HCT116 (cell line): Measurements from ENCODE around the gene CYREN. TPM values are rescaled to one million over a fixed set of nuclear protein-coding genes. Genes with fewer than 3 reads are reported as not detected.

ENCODE experiments used
- ATAC-seq: fragments of 200-7000 bp; cut with Tn5 transposase; 2 replicates; pipeline ENCODE4 v1.9.1; 2020; ENCODE audit warnings: mild to moderate bottlenecking, moderate library complexity
- BruUV-seq: library from RNA; stranded (reverse); fragments of 400-500 nt; replicated peaks from 2 replicates; lab custom pipeline; 2021; lab: Mats Ljungman, UMichigan
- CTCF ChIA-PET: fragments of 300-600 bp; sonication (Branson Sonifier 250); formaldehyde crosslinking; loops from one replicate; lab custom pipeline; 2021; ENCODE audit warnings: antibody characterized with exemption; lab: Charles Lee
- POLR2A ChIA-PET: fragments of 300-600, 350-600 bp; sonication (Branson Sonifier 250); formaldehyde crosslinking; loops from one replicate; lab custom pipeline; 2021; ENCODE audit warnings: antibody characterized with exemption; lab: Charles Lee
- RAD21 ChIA-PET, 2 experiments: fragments of 300-600 bp; sonication (Branson Sonifier 250); formaldehyde crosslinking; loops; one replicate each; lab custom pipeline; 2023; ENCODE audit warnings: low total read pairs in 2 of 2; ENCODE audit not compliant: uncharacterized antibody in 2 of 2, unreplicated experiment in 2 of 2, low non-redundant PET in 1 of 2; lab: Charles Lee
- DNase-seq: peaks from one replicate; pipeline ENCODE4 v3.0.0-alpha.2; 2010; ENCODE audit warnings: low read depth, low spot score
- H2AFZ ChIP-seq: fragments of 200-600 bp; shearing (Covaris generic), sonication (generic); 2 replicates; pipeline ENCODE4 v1.6.1; 2017; ENCODE audit warnings: low read depth, mixed run types, mixed read lengths, antibody characterized with exemption, low read length; ENCODE audit not compliant: poor library complexity, severe bottlenecking
- H3K27ac ChIP-seq: 2 replicates; pipeline ENCODE4 v1.5.1; 2012; ENCODE audit warnings: low read depth, low read length
- H3K27me3 ChIP-seq: fragments of 200-600 bp; sonication (generic); 2 replicates; pipeline ENCODE4 v1.6.1; 2016; ENCODE audit warnings: mixed run types, low read length, mixed read lengths; ENCODE audit not compliant: insufficient read depth
- H3K36me3 ChIP-seq, 2 experiments: fragments of 200-500 bp in 1 of 2; fragments of 200-600 bp in 1 of 2; sonication (Bioruptor generic) in 1 of 2; sonication (generic) in 1 of 2; 2 replicates each; pipeline versions ENCODE4 v1.5.1 to v1.6.1; 2014 to 2016; ENCODE audit warnings: low read length in 2 of 2, inconsistent platforms in 1 of 2, mixed read lengths in 1 of 2, mixed run types in 1 of 2; ENCODE audit not compliant: insufficient read depth in 2 of 2, control insufficient read depth in 1 of 2
- H3K4me1 ChIP-seq, 2 experiments: fragments of 200-600 bp in 1 of 2; sonication (generic) in 1 of 2; 2 replicates each; pipeline versions ENCODE4 v1.5.1 to v1.6.1; 2012 to 2017; ENCODE audit warnings: low read length in 2 of 2, inconsistent platforms in 1 of 2, mild to moderate bottlenecking in 1 of 2, mixed read lengths in 1 of 2, mixed run types in 1 of 2, moderate library complexity in 1 of 2; ENCODE audit not compliant: insufficient read depth in 2 of 2, control insufficient read depth in 1 of 2
- H3K4me2 ChIP-seq: fragments of 200-600 bp; sonication (generic); 2 replicates; pipeline ENCODE4 v1.6.1; 2017; ENCODE audit warnings: mixed run types, low read length, mixed read lengths
- H3K4me3 ChIP-seq, 2 experiments: fragments of 200-600 bp in 1 of 2; sonication (generic) in 1 of 2; replicated peaks in 1 of 2; 2 replicates each; pipeline ENCODE4 v1.5.1; 2011 to 2016; ENCODE audit warnings: low read length in 2 of 2, control low read depth in 1 of 2, low read depth in 1 of 2, mild to moderate bottlenecking in 1 of 2, mixed read lengths in 1 of 2, mixed run types in 1 of 2
- H3K79me2 ChIP-seq: fragments of 200-600 bp; sonication (generic); 2 replicates; pipeline ENCODE4 v1.6.1; 2017; ENCODE audit warnings: mild to moderate bottlenecking, mixed run types, low read length, moderate library complexity, mixed read lengths; ENCODE audit not compliant: insufficient read depth
- H3K9ac ChIP-seq: fragments of 200-600 bp; sonication (generic); 2 replicates; pipeline ENCODE4 v1.6.1; 2016; ENCODE audit warnings: low read length, mixed read lengths
- H3K9me2 ChIP-seq: fragments of 200-600 bp; sonication (generic), shearing (Covaris generic); 2 replicates; pipeline ENCODE4 v1.6.1; 2017; ENCODE audit warnings: mixed run types, mild to moderate bottlenecking, moderate library complexity; ENCODE audit not compliant: insufficient read depth
- H3K9me3 ChIP-seq, 2 experiments: fragments of 200-500 bp in 1 of 2; fragments of 200-600 bp in 1 of 2; sonication (Bioruptor generic) in 1 of 2; sonication (generic) in 1 of 2; 2 replicates each; pipeline ENCODE4 v1.6.1; 2014 to 2017; ENCODE audit warnings: low read length in 2 of 2, mixed read lengths in 2 of 2, inconsistent platforms in 1 of 2, low read depth in 1 of 2, mild to moderate bottlenecking in 1 of 2, mixed run types in 1 of 2, moderate library complexity in 1 of 2; ENCODE audit not compliant: control insufficient read depth in 1 of 2, insufficient read depth in 1 of 2
- H4K20me1 ChIP-seq: fragments of 200-600 bp; sonication (generic), shearing (Covaris generic); 2 replicates; pipeline ENCODE4 v1.6.1; 2017; ENCODE audit warnings: mixed run types, mild to moderate bottlenecking, moderate library complexity; ENCODE audit not compliant: insufficient read depth
- CEBPB ChIP-seq: IDR thresholded peaks from 2 replicates; pipeline ENCODE4 v1.6.1; 2012; ENCODE audit warnings: low read depth
- CTCF ChIP-seq, 3 experiments: fragments of 200-600 bp in 1 of 3; sonication (generic) in 1 of 3; IDR thresholded peaks in 2 of 3; conservative IDR thresholded peaks in 1 of 3; 2 replicates each; pipeline ENCODE4 v1.5.1; 2012 to 2017; ENCODE audit warnings: low read depth in 2 of 3, low read length in 2 of 3, antibody characterized with exemption in 1 of 3, borderline replicate concordance in 1 of 3, control low read depth in 1 of 3, mild to moderate bottlenecking in 1 of 3, mixed read lengths in 1 of 3, mixed run types in 1 of 3, moderate library complexity in 1 of 3; ENCODE audit not compliant: insufficient read depth in 1 of 3
- EZH2 ChIP-seq: fragments of 200-600 bp; sonication (generic); IDR thresholded peaks from 2 replicates; pipeline ENCODE4 v1.6.1; 2017; ENCODE audit warnings: antibody characterized with exemption, mixed run types
- EZH2phosphoT487 ChIP-seq: fragments of 200-600 bp; IDR thresholded peaks from 2 replicates; pipeline ENCODE4 v1.6.1; 2018; ENCODE audit warnings: antibody characterized with exemption, borderline replicate concordance
- MAX ChIP-seq: IDR thresholded peaks from 2 replicates; pipeline ENCODE4 v1.6.1; 2012
- SIN3A ChIP-seq: IDR thresholded peaks from 2 replicates; pipeline ENCODE4 v1.6.1; 2012; ENCODE audit warnings: low read depth
- SRF ChIP-seq: IDR thresholded peaks from 2 replicates; pipeline ENCODE4 v1.6.1; 2012; ENCODE audit warnings: low read depth
- TCF7L2 ChIP-seq: IDR thresholded peaks from 2 replicates; pipeline ENCODE4 v1.7.0; 2011; ENCODE audit warnings: borderline replicate concordance, inconsistent platforms; ENCODE audit not compliant: insufficient read depth, insufficient read length; ENCODE audit errors: extremely low read depth
- ZFX ChIP-seq: fragments of 450-650 bp; IDR thresholded peaks from 2 replicates; pipeline ENCODE4 v1.6.1; 2017
- ZNF274 ChIP-seq: fragments of 200-500 bp; sonication (Bioruptor generic); IDR thresholded peaks from 2 replicates; pipeline ENCODE4 v1.6.1; 2014; ENCODE audit warnings: mild to moderate bottlenecking, low read depth, low read length, inconsistent platforms
- intact Hi-C: fragments of 100-400 bp; cut with micrococcal nuclease; formaldehyde crosslinking; loops from 2 replicates; pipeline ENCODE4 v1.10.0; 2022
- total RNA-seq: library from RNA; stranded (reverse); gene quantifications from one replicate; pipeline ENCODE4 v1.2.1, GENCODE V29; 2021; ENCODE audit not compliant: unreplicated experiment
- TF ChIP-seq, protein P1 (sequence below): IDR thresholded peaks from 2 replicates; pipeline ENCODE4 v1.6.1; 2011; ENCODE audit warnings: mild to moderate bottlenecking, low read length, moderate library complexity; ENCODE audit not compliant: insufficient replicate concordance; ENCODE audit errors: extremely low read depth
- TF ChIP-seq, protein P2 (sequence below): IDR thresholded peaks from 2 replicates; pipeline ENCODE4 v1.6.1; 2012

Gene CYREN
- total RNA-seq, 1 experiment from 2014 or later = 54.5 TPM

GRCh38 chr7:135175931-135176330 is 5.4 kb upstream of the CYREN start:
- CTCF ChIA-PET = no interaction called here
- Histone ChIP-seq H3K4me1 (peaks cover 8 to 22% of the 10 kb centered on the region in 2 experiments), H3K9ac (no peak overlapping the region), H3K36me3 (no peaks in the 10 kb centered on the region), H2AFZ (no peak overlapping the region), H3K27me3 (no peaks in the 10 kb centered on the region), H3K4me3 (no peak overlapping the region), H3K9me3 (peaks cover 0 to 12% of the 10 kb centered on the region in 2 experiments; a peak in 1 of 4 replicates), H3K79me2 (no peaks in the 10 kb centered on the region), H3K4me2 (no peak overlapping the region), H3K9me2 (no peaks in the 10 kb centered on the region), H3K27ac (no peak overlapping the region), H4K20me1 (no peaks in the 10 kb centered on the region)
- no peak for TF ChIP-seq EZH2phosphoT487
- TF ChIP-seq TCF7L2 = no peak
- no peak for TF ChIP-seq ZFX
- TF ChIP-seq ZNF274 = no peak
- no peak for TF ChIP-seq CTCF (IDR thresholded peaks at IDR 0.05 in 2 of 3, conservative IDR thresholded peaks at IDR 0.05 in 1 of 3; ENCODE audit: borderline replicate concordance in 1 of 3, insufficient read depth in 1 of 3, low read depth in 2 of 3, low read length in 2 of 3)
- POLR2A ChIA-PET = no interaction called here
- RAD21 ChIA-PET = no interaction called here
- BruUV-seq = no TSS peak
- intact Hi-C loops = no loop called here
- ATAC-seq = no peak
- no peak for DNase-seq

GRCh38 chr7:135174941-135175340 is 4.4 kb upstream of the CYREN start:
- Histone ChIP-seq H3K4me3 (no peak overlapping the region), H3K4me1 (peaks cover 8 to 22% of the 10 kb centered on the region in 2 experiments), H3K9me2 (no peaks in the 10 kb centered on the region), H3K9ac (no peak overlapping the region), H3K79me2 (peaks cover 4% of the 10 kb centered on the region), H3K36me3 (no peaks in the 10 kb centered on the region), H2AFZ (no peak overlapping the region), H3K27me3 (no peaks in the 10 kb centered on the region), H3K4me2 (no peak overlapping the region), H4K20me1 (no peaks in the 10 kb centered on the region), H3K9me3 (peaks cover 0 to 2% of the 10 kb centered on the region in 2 experiments; a peak in 1 of 4 replicates), H3K27ac (no peak overlapping the region)
- intact Hi-C loops = no loop called here
- no peak for TF ChIP-seq CEBPB
- TF ChIP-seq, protein P1, sequence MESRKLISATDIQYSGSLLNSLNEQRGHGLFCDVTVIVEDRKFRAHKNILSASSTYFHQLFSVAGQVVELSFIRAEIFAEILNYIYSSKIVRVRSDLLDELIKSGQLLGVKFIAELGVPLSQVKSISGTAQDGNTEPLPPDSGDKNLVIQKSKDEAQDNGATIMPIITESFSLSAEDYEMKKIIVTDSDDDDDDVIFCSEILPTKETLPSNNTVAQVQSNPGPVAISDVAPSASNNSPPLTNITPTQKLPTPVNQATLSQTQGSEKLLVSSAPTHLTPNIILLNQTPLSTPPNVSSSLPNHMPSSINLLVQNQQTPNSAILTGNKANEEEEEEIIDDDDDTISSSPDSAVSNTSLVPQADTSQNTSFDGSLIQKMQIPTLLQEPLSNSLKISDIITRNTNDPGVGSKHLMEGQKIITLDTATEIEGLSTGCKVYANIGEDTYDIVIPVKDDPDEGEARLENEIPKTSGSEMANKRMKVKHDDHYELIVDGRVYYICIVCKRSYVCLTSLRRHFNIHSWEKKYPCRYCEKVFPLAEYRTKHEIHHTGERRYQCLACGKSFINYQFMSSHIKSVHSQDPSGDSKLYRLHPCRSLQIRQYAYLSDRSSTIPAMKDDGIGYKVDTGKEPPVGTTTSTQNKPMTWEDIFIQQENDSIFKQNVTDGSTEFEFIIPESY = no peak
- TF ChIP-seq, protein P2, sequence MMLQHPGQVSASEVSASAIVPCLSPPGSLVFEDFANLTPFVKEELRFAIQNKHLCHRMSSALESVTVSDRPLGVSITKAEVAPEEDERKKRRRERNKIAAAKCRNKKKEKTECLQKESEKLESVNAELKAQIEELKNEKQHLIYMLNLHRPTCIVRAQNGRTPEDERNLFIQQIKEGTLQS = no peak
- TF ChIP-seq EZH2 = no peak
- no peak for TF ChIP-seq SRF
- TF ChIP-seq MAX = no peak
- TF ChIP-seq SIN3A = no peak
- no peak for TF ChIP-seq EZH2phosphoT487
- TF ChIP-seq ZFX = no peak
- RAD21 ChIA-PET = no interaction called here
- no peak for DNase-seq
- CTCF ChIA-PET = no interaction called here
- no TSS peak for BruUV-seq
- POLR2A ChIA-PET = no interaction called here
- ATAC-seq = no peak
